ENCODE measurements around the gene PIH1D2.
A peak's percentile ranks its signal among the peaks of the same experiment; 100 is the strongest.
"Not testable (repeated sequence)": the region's sequence is repeated elsewhere in the genome, so short reads cannot be mapped to it uniquely, and the experiment has no call there.

The PIH1D2 gene

GRCh38 chr11:112050721-112051120 lies 23.1 kb downstream of the PIH1D2 start:
- H3K4me1 ChIP-seq (ENCODE audit: control insufficient read depth, low read depth, low read length): no peaks in the 10 kb centered on the region
- H3K9ac ChIP-seq (ENCODE audit: low read length): no peak overlapping the region
- no peak overlapping the region for H3K27ac ChIP-seq (ENCODE audit: low read length)
- H3K9me3 ChIP-seq (ENCODE audit: control insufficient read depth, low read depth, low read length): no peaks in the 10 kb centered on the region
- no peaks in the 10 kb centered on the region for H3K27me3 ChIP-seq (ENCODE audit: control insufficient read depth, insufficient read depth, low read length)
- no peak overlapping the region for H3K4me3 ChIP-seq (ENCODE audit: low read length)
- peaks cover 66% of the 10 kb centered on the region for H3K36me3 ChIP-seq (ENCODE audit: control insufficient read depth, low read depth, low read length)

GRCh38 chr11:112049777-112050176 lies 24.0 kb downstream of the PIH1D2 start:
- no peak overlapping the region for H3K9ac ChIP-seq (ENCODE audit: low read length)
- no peaks in the 10 kb centered on the region for H3K27me3 ChIP-seq (ENCODE audit: control insufficient read depth, insufficient read depth, low read length)
- H3K36me3 ChIP-seq (ENCODE audit: control insufficient read depth, low read depth, low read length): peaks cover 73% of the 10 kb centered on the region
- no peak overlapping the region for H3K27ac ChIP-seq (ENCODE audit: low read length)
- no peak overlapping the region for H3K4me3 ChIP-seq (ENCODE audit: low read length)
- H3K9me3 ChIP-seq (ENCODE audit: control insufficient read depth, low read depth, low read length): no peaks in the 10 kb centered on the region
- H3K4me1 ChIP-seq (ENCODE audit: control insufficient read depth, low read depth, low read length): no peaks in the 10 kb centered on the region

- H3K4me1 ChIP-seq (ENCODE audit: control insufficient read depth, low read depth, low read length); H3K9ac ChIP-seq (ENCODE audit: low read length); H3K4me3 ChIP-seq (ENCODE audit: low read length); H3K9me3 ChIP-seq (ENCODE audit: control insufficient read depth, low read depth, low read length); H3K27me3 ChIP-seq (ENCODE audit: control insufficient read depth, insufficient read depth, low read length); H3K27ac ChIP-seq (ENCODE audit: low read length): not testable (repeated sequence)
- peaks cover 74% of the 10 kb centered on the region for H3K36me3 ChIP-seq (ENCODE audit: control insufficient read depth, low read depth, low read length)
Observed at GRCh38 chr11:112048256-112048655, 25.6 kb downstream of the PIH1D2 start.

- not testable (repeated sequence) for H3K27ac ChIP-seq (ENCODE audit: low read length); H3K27me3 ChIP-seq (ENCODE audit: control insufficient read depth, insufficient read depth, low read length); H3K9ac ChIP-seq (ENCODE audit: low read length); H3K4me3 ChIP-seq (ENCODE audit: low read length); H3K9me3 ChIP-seq (ENCODE audit: control insufficient read depth, low read depth, low read length); H3K4me1 ChIP-seq (ENCODE audit: control insufficient read depth, low read depth, low read length)
- peaks cover 76% of the 10 kb centered on the region for H3K36me3 ChIP-seq (ENCODE audit: control insufficient read depth, low read depth, low read length)
Observed at GRCh38 chr11:112046647-112047046, 27.2 kb downstream of the PIH1D2 start.

GRCh38 chr11:112044961-112045360 lies 28.9 kb downstream of the PIH1D2 start:
- no peak overlapping the region for H3K27ac ChIP-seq (ENCODE audit: low read length)
- no peaks in the 10 kb centered on the region for H3K27me3 ChIP-seq (ENCODE audit: control insufficient read depth, insufficient read depth, low read length)
- H3K9me3 ChIP-seq (ENCODE audit: control insufficient read depth, low read depth, low read length): no peaks in the 10 kb centered on the region
- peaks cover 74% of the 10 kb centered on the region for H3K36me3 ChIP-seq (ENCODE audit: control insufficient read depth, low read depth, low read length)
- no peak overlapping the region for H3K9ac ChIP-seq (ENCODE audit: low read length)
- no peaks in the 10 kb centered on the region for H3K4me1 ChIP-seq (ENCODE audit: control insufficient read depth, low read depth, low read length)
- no peak overlapping the region for H3K4me3 ChIP-seq (ENCODE audit: low read length)

GRCh38 chr11:112042961-112043304 lies 30.9 kb downstream of the PIH1D2 start:
- H3K36me3 ChIP-seq (ENCODE audit: control insufficient read depth, low read depth, low read length): peaks cover 73% of the 10 kb centered on the region

GRCh38 chr11:112042161-112042960 lies 31.5 kb downstream of the PIH1D2 start:
- Histone ChIP-seq H3K4me3 (ENCODE audit: low read length) (no peak overlapping the region), H3K27ac (ENCODE audit: low read length) (no peak overlapping the region), H3K27me3 (ENCODE audit: control insufficient read depth, insufficient read depth, low read length) (no peaks in the 10 kb centered on the region), H3K9me3 (ENCODE audit: control insufficient read depth, low read depth, low read length) (no peaks in the 10 kb centered on the region), H3K9ac (ENCODE audit: low read length) (no peak overlapping the region), H3K4me1 (ENCODE audit: control insufficient read depth, low read depth, low read length) (no peaks in the 10 kb centered on the region), H3K36me3 (ENCODE audit: control insufficient read depth, low read depth, low read length) (peaks cover 79% of the 10 kb centered on the region)

More at GRCh38 chr11:112042961-112043304, 30.9 kb downstream of the PIH1D2 start:
- no peaks in the 10 kb centered on the region for H3K27me3 ChIP-seq (ENCODE audit: control insufficient read depth, insufficient read depth, low read length)
- no peak overlapping the region for H3K4me3 ChIP-seq (ENCODE audit: low read length)
- H3K9me3 ChIP-seq (ENCODE audit: control insufficient read depth, low read depth, low read length): no peaks in the 10 kb centered on the region
- H3K27ac ChIP-seq (ENCODE audit: low read length): no peak overlapping the region
- H3K4me1 ChIP-seq (ENCODE audit: control insufficient read depth, low read depth, low read length): no peaks in the 10 kb centered on the region
- H3K9ac ChIP-seq (ENCODE audit: low read length): no peak overlapping the region

- Histone ChIP-seq H3K4me1 (ENCODE audit: control insufficient read depth, low read depth, low read length) (no peaks in the 10 kb centered on the region), H3K36me3 (ENCODE audit: control insufficient read depth, low read depth, low read length) (peaks cover 71% of the 10 kb centered on the region), H3K27me3 (ENCODE audit: control insufficient read depth, insufficient read depth, low read length) (no peaks in the 10 kb centered on the region), H3K27ac (ENCODE audit: low read length) (no peak overlapping the region), H3K9ac (ENCODE audit: low read length) (no peak overlapping the region), H3K4me3 (ENCODE audit: low read length) (no peak overlapping the region), H3K9me3 (ENCODE audit: control insufficient read depth, low read depth, low read length) (no peaks in the 10 kb centered on the region)
Observed at GRCh38 chr11:112037527-112037926, 36.3 kb downstream of the PIH1D2 start.

GRCh38 chr11:112033902-112034301 lies 39.9 kb downstream of the PIH1D2 start:
- H3K36me3 ChIP-seq (ENCODE audit: control insufficient read depth, low read depth, low read length): peaks cover 67% of the 10 kb centered on the region

GRCh38 chr11:112029460-112029859 lies 44.4 kb downstream of the PIH1D2 start:
- Histone ChIP-seq H3K9me3 (ENCODE audit: control insufficient read depth, low read depth, low read length) (no peaks in the 10 kb centered on the region), H3K27me3 (ENCODE audit: control insufficient read depth, insufficient read depth, low read length) (no peaks in the 10 kb centered on the region), H3K36me3 (ENCODE audit: control insufficient read depth, low read depth, low read length) (peaks cover 52% of the 10 kb centered on the region), H3K9ac (ENCODE audit: low read length) (no peak overlapping the region), H3K4me1 (ENCODE audit: control insufficient read depth, low read depth, low read length) (no peaks in the 10 kb centered on the region), H3K4me3 (ENCODE audit: low read length) (no peak overlapping the region), H3K27ac (ENCODE audit: low read length) (no peak overlapping the region)

More at GRCh38 chr11:112033902-112034301, 39.9 kb downstream of the PIH1D2 start:
- no peak overlapping the region for H3K4me3 ChIP-seq (ENCODE audit: low read length)
- H3K9ac ChIP-seq (ENCODE audit: low read length): no peak overlapping the region
- H3K27ac ChIP-seq (ENCODE audit: low read length): no peak overlapping the region
- H3K9me3 ChIP-seq (ENCODE audit: control insufficient read depth, low read depth, low read length): no peaks in the 10 kb centered on the region
- no peaks in the 10 kb centered on the region for H3K4me1 ChIP-seq (ENCODE audit: control insufficient read depth, low read depth, low read length)
- no peaks in the 10 kb centered on the region for H3K27me3 ChIP-seq (ENCODE audit: control insufficient read depth, insufficient read depth, low read length)

GRCh38 chr11:112026784-112027410 lies 46.9 kb downstream of the PIH1D2 start:
- H3K9me3 ChIP-seq (ENCODE audit: control insufficient read depth, low read depth, low read length); H3K4me1 ChIP-seq (ENCODE audit: control insufficient read depth, low read depth, low read length); H3K27ac ChIP-seq (ENCODE audit: low read length); H3K4me3 ChIP-seq (ENCODE audit: low read length); H3K27me3 ChIP-seq (ENCODE audit: control insufficient read depth, insufficient read depth, low read length); H3K9ac ChIP-seq (ENCODE audit: low read length): not testable (repeated sequence)
- peaks cover 33% of the 10 kb centered on the region for H3K36me3 ChIP-seq (ENCODE audit: control insufficient read depth, low read depth, low read length)

- peak overlapping the region; percentile 90 for H3K27ac ChIP-seq (ENCODE audit: low read length)
- peaks cover 29% of the 10 kb centered on the region for H3K36me3 ChIP-seq (ENCODE audit: control insufficient read depth, low read depth, low read length)
- peaks cover 5% of the 10 kb centered on the region for H3K4me1 ChIP-seq (ENCODE audit: control insufficient read depth, low read depth, low read length)
Observed at GRCh38 chr11:112025707-112026106, 48.1 kb downstream of the PIH1D2 start.

More at GRCh38 chr11:112025707-112026106, 48.1 kb downstream of the PIH1D2 start:
- Histone ChIP-seq H3K27me3 (ENCODE audit: control insufficient read depth, insufficient read depth, low read length) (no peaks in the 10 kb centered on the region), H3K4me3 (ENCODE audit: low read length) (peak overlapping the region; percentile 99), H3K9me3 (ENCODE audit: control insufficient read depth, low read depth, low read length) (no peaks in the 10 kb centered on the region), H3K9ac (ENCODE audit: low read length) (peak overlapping the region; percentile 93)
